H1 (cell line): ENCODE results near the gene CENPP. TPM values are rescaled to one million over a fixed set of nuclear protein-coding genes. Genes with fewer than 3 reads are reported as not detected.

ENCODE experiments used
- BRCA1 ChIP-seq: IDR thresholded peaks from 2 replicates; pipeline ENCODE4 v1.6.1; 2012; ENCODE audit warnings: low read depth, low read length, improper control_type of control experiment
- CTCF ChIP-seq, 3 experiments: IDR thresholded peaks; 1 replicate in 2 of 3; 2 replicates in 1 of 3; pipeline versions ENCODE4 v1.5.1 to v1.6.1; 2011; ENCODE audit warnings: low read length in 3 of 3, mild to moderate bottlenecking in 3 of 3, inconsistent platforms in 2 of 3, low read depth in 1 of 3, moderate library complexity in 1 of 3; ENCODE audit not compliant: insufficient read depth in 1 of 3; ENCODE audit errors: control extremely low read depth in 1 of 3
- KDM5A ChIP-seq: fragments of 200-600 bp; IDR thresholded peaks from 2 replicates; pipeline ENCODE4 v1.7.1; 2012; ENCODE audit warnings: mild to moderate bottlenecking, low read length, inconsistent platforms, mixed read lengths
- POLR2A ChIP-seq, 2 experiments: IDR thresholded peaks; 1 replicate in 1 of 2; 2 replicates in 1 of 2; pipeline ENCODE4 v1.6.1; 2011; ENCODE audit warnings: low read depth in 2 of 2, low read length in 2 of 2, mild to moderate bottlenecking in 2 of 2; ENCODE audit errors: control extremely low read depth in 1 of 2
- ZNF274 ChIP-seq: IDR thresholded peaks from 2 replicates; pipeline ENCODE4 v1.7.0; 2012; ENCODE audit warnings: low read length, borderline replicate concordance; ENCODE audit errors: extremely low read depth
- polyA plus RNA-seq, 7 experiments: library from polyadenylated mRNA; depleted of rRNA in 3 of 7; stranded (reverse) in 5 of 7; unstranded in 2 of 7; fragments of >200 nt in 5 of 7; fragments of 200-250 nt in 2 of 7; gene quantifications; 1 replicate in 5 of 7; 2 replicates in 1 of 7; 4 replicates in 1 of 7; pipeline versions ENCODE4 v1.2.1 to v1.2.3, GENCODE V29; 2011 to 2013; ENCODE audit warnings: missing spikeins in 2 of 7, mixed read lengths in 2 of 7
- total RNA-seq: library from RNA; stranded (reverse); fragmentation: NEBNext Ultra II Directional; extraction: Animal tissue kit (Norgen Biotek cat#: 25700); gene quantifications from 2 replicates; pipeline ENCODE4 v1.2.1, GENCODE V29; 2021

The CENPP gene
- total and polyA plus RNA-seq, 2 of the 8 experiments (the other 6 are each of a cell fraction or from before 2014, with no cell fraction given) = 2.7 to 10.8 TPM

GRCh38 chr9:92324431-92324830, 1.3 kb upstream of the CENPP start (continued):
- TF ChIP-seq CTCF (IDR thresholded peaks at IDR 0.05; ENCODE audit: control extremely low read depth in 1 of 3, insufficient read depth in 1 of 3, low read depth in 1 of 3, low read length in 3 of 3) (no peak), BRCA1 (no peak), ZNF274 (no peak), POLR2A (IDR thresholded peaks at IDR 0.05; ENCODE audit: control extremely low read depth in 1 of 2, low read depth in 2 of 2, low read length in 2 of 2) (no peak), KDM5A (no peak)
- TF ChIP-seq, all 59 proteins: peak for 0
